RWPE2 (cell line): ENCODE data around the gene ZC3HAV1L.
A peak's percentile ranks its signal among the peaks of the same experiment; 100 is the strongest.

ENCODE experiments used
- ATAC-seq: fragments of 200-7000 bp; cut with Tn5 transposase; 3 replicates; pipeline ENCODE4 v1.9.1; 2021; ENCODE audit warnings: low read depth
- DNase-seq: peaks from one replicate; pipeline ENCODE4 v3.0.0-alpha.2; 2020; ENCODE audit warnings: low spot score
- H3K27ac ChIP-seq: fragments of 450-650 bp; 2 replicates; pipeline ENCODE4 v1.5.1; 2017; ENCODE audit warnings: mild to moderate bottlenecking; ENCODE audit not compliant: poor library complexity, severe bottlenecking
- H3K27me3 ChIP-seq: fragments of 250-450 bp; sonication (Bioruptor Pico); 2 replicates; pipeline ENCODE4 v1.5.1; 2021; ENCODE audit warnings: mild to moderate bottlenecking, moderate library complexity; ENCODE audit not compliant: insufficient read depth, poor library complexity, severe bottlenecking
- H3K36me3 ChIP-seq: fragments of 250-450 bp; sonication (Bioruptor Pico); 2 replicates; pipeline ENCODE4 v1.5.1; 2020; ENCODE audit warnings: low read depth, mild to moderate bottlenecking, moderate library complexity
- H3K4me1 ChIP-seq: fragments of 250-450 bp; sonication (Bioruptor Pico); 2 replicates; pipeline ENCODE4 v1.5.1; 2021; ENCODE audit warnings: mild to moderate bottlenecking, moderate library complexity; ENCODE audit not compliant: insufficient read depth, poor library complexity, severe bottlenecking
- H3K4me3 ChIP-seq: fragments of 250-450 bp; sonication (Bioruptor Pico); 2 replicates; pipeline ENCODE4 v1.5.1; 2021; ENCODE audit warnings: mild to moderate bottlenecking, moderate library complexity; ENCODE audit not compliant: severe bottlenecking
- H3K9me3 ChIP-seq: fragments of 250-450 bp; sonication (Bioruptor Pico); 2 replicates; pipeline ENCODE4 v1.5.1; 2021; ENCODE audit warnings: mild to moderate bottlenecking, moderate library complexity; ENCODE audit not compliant: severe bottlenecking
- TF ChIP-seq, protein P1 (sequence below): fragments of 450-650 bp; IDR thresholded peaks from one replicate; pipeline ENCODE4 v1.5.1; 2017; ENCODE audit warnings: mild to moderate bottlenecking, moderate library complexity; ENCODE audit not compliant: poor library complexity, severe bottlenecking

Gene ZC3HAV1L, protein sequence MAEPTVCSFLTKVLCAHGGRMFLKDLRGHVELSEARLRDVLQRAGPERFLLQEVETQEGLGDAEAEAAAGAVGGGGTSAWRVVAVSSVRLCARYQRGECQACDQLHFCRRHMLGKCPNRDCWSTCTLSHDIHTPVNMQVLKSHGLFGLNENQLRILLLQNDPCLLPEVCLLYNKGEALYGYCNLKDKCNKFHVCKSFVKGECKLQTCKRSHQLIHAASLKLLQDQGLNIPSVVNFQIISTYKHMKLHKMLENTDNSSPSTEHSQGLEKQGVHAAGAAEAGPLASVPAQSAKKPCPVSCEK

GRCh38 chr7:139035586-139036353, at the start of gene ZC3HAV1L:
Gene ZC3HAV1L (minus strand): TSS chr7:139036042. CDS start chr7:139036017, 25 bp downstream.
- H3K36me3 ChIP-seq, result peaks cover 37% of the 10 kb centered on the region
- H3K27me3 ChIP-seq, result no peaks in the 10 kb centered on the region

GRCh38 chr7:139084709-139085108, 48.9 kb upstream of the ZC3HAV1L start:
- Histone ChIP-seq H3K9me3 (no peaks in the 10 kb centered on the region), H3K27ac (no peak overlapping the region), H3K4me1 (no peaks in the 10 kb centered on the region), H3K36me3 (peaks cover 91% of the 10 kb centered on the region), H3K27me3 (no peaks in the 10 kb centered on the region), H3K4me3 (no peak overlapping the region)
- DNase-seq, result no peak
- ATAC-seq, result no peak
- TF ChIP-seq, protein P1, sequence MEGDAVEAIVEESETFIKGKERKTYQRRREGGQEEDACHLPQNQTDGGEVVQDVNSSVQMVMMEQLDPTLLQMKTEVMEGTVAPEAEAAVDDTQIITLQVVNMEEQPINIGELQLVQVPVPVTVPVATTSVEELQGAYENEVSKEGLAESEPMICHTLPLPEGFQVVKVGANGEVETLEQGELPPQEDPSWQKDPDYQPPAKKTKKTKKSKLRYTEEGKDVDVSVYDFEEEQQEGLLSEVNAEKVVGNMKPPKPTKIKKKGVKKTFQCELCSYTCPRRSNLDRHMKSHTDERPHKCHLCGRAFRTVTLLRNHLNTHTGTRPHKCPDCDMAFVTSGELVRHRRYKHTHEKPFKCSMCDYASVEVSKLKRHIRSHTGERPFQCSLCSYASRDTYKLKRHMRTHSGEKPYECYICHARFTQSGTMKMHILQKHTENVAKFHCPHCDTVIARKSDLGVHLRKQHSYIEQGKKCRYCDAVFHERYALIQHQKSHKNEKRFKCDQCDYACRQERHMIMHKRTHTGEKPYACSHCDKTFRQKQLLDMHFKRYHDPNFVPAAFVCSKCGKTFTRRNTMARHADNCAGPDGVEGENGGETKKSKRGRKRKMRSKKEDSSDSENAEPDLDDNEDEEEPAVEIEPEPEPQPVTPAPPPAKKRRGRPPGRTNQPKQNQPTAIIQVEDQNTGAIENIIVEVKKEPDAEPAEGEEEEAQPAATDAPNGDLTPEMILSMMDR, result no peak

More at GRCh38 chr7:139035586-139036353, at the start of gene ZC3HAV1L:
- H3K4me3 ChIP-seq, result peak within 1 kb of the TSS; percentile 49
- peak; percentile 89 for ATAC-seq
- TF ChIP-seq, protein P1, result no peak
- H3K27ac ChIP-seq, result peak within 1 kb of the TSS; percentile 59
- no peaks in the 10 kb centered on the region for H3K9me3 ChIP-seq
- DNase-seq, result peak; percentile 66
- H3K4me1 ChIP-seq, result peaks cover 10% of the 10 kb centered on the region

GRCh38 chr7:139081584-139081983, 45.7 kb upstream of the ZC3HAV1L start:
- H3K4me3 ChIP-seq, result no peak overlapping the region
- no peak overlapping the region for H3K27ac ChIP-seq
- no peaks in the 10 kb centered on the region for H3K4me1 ChIP-seq
- DNase-seq, result no peak
- no peaks in the 10 kb centered on the region for H3K27me3 ChIP-seq
- TF ChIP-seq, protein P1, result no peak
- no peak for ATAC-seq
- no peaks in the 10 kb centered on the region for H3K9me3 ChIP-seq
- H3K36me3 ChIP-seq, result peaks cover 95% of the 10 kb centered on the region

DNA sequence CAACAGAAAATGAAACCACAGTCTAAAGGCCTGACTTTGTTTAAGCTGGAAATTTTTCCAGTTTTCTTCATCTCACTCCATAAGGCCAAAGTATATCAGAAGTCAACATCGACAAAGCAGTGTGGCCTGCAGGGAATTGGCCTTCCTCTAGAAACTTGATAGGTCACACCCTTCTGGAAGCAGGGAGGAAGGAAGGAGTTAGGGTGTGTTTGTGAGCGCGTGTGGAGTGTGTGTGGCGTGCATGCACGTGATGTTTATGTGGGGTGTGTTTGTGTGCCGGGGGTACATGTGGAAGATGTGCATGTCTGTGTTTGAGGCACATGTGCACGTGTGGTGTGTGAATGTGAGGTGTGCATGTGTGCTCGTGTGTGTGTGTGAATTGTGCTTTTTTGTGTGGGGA, 45.1 kb upstream of the ZC3HAV1L start:
- Histone ChIP-seq H3K36me3 (peaks cover 96% of the 10 kb centered on the region), H3K9me3 (no peaks in the 10 kb centered on the region), H3K4me3 (no peak overlapping the region), H3K27me3 (no peaks in the 10 kb centered on the region), H3K27ac (no peak overlapping the region), H3K4me1 (no peaks in the 10 kb centered on the region)
- no peak for DNase-seq
- no peak for ATAC-seq
- TF ChIP-seq, protein P1, result no peak

DNA sequence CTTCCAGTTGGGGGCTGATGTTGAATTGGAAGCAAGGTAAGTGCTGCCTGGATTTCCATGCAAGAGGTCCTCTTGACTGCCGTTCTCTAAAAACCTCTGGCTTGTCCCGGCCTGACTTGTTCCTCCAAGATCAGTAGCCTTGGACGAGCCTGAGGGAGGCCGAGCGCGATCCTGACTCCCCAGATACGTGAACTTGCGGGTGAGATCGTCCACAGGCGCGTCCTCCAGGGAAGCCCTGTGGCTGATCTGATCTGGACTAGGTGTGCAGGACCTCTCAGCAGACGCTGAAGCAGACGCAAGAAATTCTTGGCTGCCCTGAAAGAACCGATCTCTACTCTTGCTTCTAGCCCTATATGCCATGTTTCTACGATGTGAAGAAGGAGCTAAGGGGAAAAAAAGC, 44.0 kb upstream of the ZC3HAV1L start:
- Histone ChIP-seq H3K36me3 (peaks cover 97% of the 10 kb centered on the region), H3K27ac (no peak overlapping the region), H3K9me3 (no peaks in the 10 kb centered on the region), H3K27me3 (no peaks in the 10 kb centered on the region), H3K4me3 (no peak overlapping the region), H3K4me1 (no peaks in the 10 kb centered on the region)
- ATAC-seq (no peak), DNase-seq (no peak)
- TF ChIP-seq, protein P1, result no peak
